Measurements from ENCODE around the gene RIPOR3. TPM values are rescaled to one million over a fixed set of nuclear protein-coding genes. Genes with fewer than 3 reads are reported as not detected.

RIPOR3 gene
- total RNA-seq, 4 donors from 2014 or later: 1.8 to 12.7 (median 4.9) TPM

DNA sequence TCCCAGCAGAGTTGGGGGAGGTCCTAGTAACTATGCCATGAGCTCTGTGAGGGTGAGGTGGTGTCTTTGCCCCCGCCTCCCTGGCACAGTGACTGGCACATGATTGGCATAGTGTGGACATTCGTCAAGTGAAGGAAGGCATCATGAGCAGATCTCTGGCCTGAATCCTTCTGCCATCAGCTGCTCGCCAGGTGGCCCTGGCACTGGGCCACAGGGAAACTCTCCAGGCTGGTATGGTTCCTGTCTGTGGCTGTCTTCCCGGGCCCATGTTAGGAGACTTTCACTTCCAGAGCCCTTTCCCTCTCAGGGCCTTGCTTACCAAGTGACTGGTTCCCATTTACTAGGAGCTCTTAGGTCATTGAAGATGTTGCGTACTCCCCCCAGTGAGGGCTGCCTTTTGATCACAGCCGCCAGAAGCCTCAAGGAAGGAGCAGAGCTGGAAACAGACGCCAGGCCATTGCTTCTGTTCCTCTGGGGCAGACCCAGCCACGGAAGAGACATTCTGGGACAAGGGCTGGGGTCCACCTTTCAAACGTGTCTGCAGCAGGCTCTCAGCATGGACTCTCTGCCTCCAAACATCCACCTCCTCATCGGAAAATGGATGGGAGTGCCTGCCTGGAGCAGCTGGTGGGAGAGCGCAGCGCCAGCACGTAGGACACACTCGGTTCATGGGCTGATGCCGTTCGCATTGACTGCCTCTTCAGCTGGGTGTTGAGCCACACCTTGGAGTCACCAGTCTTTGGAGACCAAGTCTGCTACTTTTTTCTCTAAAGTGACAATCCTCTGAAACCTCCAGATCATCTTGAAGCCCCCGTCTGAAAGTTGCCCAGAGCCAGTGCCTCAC is 113.9 kb downstream of the RIPOR3 start:
- TF ChIP-seq POLR2A (IDR thresholded peaks at IDR 0.05): no peak
- TF ChIP-seq, protein P1, sequence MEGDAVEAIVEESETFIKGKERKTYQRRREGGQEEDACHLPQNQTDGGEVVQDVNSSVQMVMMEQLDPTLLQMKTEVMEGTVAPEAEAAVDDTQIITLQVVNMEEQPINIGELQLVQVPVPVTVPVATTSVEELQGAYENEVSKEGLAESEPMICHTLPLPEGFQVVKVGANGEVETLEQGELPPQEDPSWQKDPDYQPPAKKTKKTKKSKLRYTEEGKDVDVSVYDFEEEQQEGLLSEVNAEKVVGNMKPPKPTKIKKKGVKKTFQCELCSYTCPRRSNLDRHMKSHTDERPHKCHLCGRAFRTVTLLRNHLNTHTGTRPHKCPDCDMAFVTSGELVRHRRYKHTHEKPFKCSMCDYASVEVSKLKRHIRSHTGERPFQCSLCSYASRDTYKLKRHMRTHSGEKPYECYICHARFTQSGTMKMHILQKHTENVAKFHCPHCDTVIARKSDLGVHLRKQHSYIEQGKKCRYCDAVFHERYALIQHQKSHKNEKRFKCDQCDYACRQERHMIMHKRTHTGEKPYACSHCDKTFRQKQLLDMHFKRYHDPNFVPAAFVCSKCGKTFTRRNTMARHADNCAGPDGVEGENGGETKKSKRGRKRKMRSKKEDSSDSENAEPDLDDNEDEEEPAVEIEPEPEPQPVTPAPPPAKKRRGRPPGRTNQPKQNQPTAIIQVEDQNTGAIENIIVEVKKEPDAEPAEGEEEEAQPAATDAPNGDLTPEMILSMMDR (IDR thresholded peaks at IDR 0.05): no peak
- no peak overlapping the region for H3K4me3 ChIP-seq (ENCODE audit: low read depth, poor library complexity, severe bottlenecking)
- intact Hi-C loops (cut with DNase I; ENCODE audit: low total_unique reads): no loop called here
- 56 to 59% methylated on average over 12 to 17 of the region's 17 CpGs for WGBS, 2 donors
- DNase-seq (ENCODE audit: low spot score in 2 of 2): peak in 1 of 2 donors; percentile 67

GRCh38 chr20:50575865-50576720 is 115.2 kb downstream of the RIPOR3 start:
- no peak overlapping the region for H3K4me3 ChIP-seq (ENCODE audit: low read depth, poor library complexity, severe bottlenecking)
- TF ChIP-seq, protein P1 (IDR thresholded peaks at IDR 0.05): no peak
- TF ChIP-seq POLR2A (IDR thresholded peaks at IDR 0.05): no peak
- intact Hi-C loops (cut with DNase I; ENCODE audit: low total_unique reads): no loop called here
- peak in 1 of 2 donors; percentile 55 for DNase-seq (ENCODE audit: low spot score in 2 of 2)
- WGBS, 2 donors: 49 to 53% methylated on average over 12 of the region's 12 CpGs

GRCh38 chr20:50574586-50574985 is 116.8 kb downstream of the RIPOR3 start:
- 91 to 95% methylated on average over 5 of the region's 5 CpGs for WGBS, 2 donors
- intact Hi-C loops (cut with DNase I; ENCODE audit: low total_unique reads): no loop called here

GRCh38 chr20:50574108-50574507 is 117.2 kb downstream of the RIPOR3 start:
- 87 to 88% methylated on average over 9 of the region's 9 CpGs for WGBS, 2 donors
- no peak overlapping the region for H3K4me3 ChIP-seq (ENCODE audit: low read depth, poor library complexity, severe bottlenecking)
- TF ChIP-seq, protein P1 (IDR thresholded peaks at IDR 0.05): no peak
- no peak for TF ChIP-seq POLR2A (IDR thresholded peaks at IDR 0.05)
- DNase-seq (ENCODE audit: low spot score in 2 of 2): no peak
- intact Hi-C loops (cut with DNase I; ENCODE audit: low total_unique reads): no loop called here

More at GRCh38 chr20:50574586-50574985, 116.8 kb downstream of the RIPOR3 start:
- no peak overlapping the region for H3K4me3 ChIP-seq (ENCODE audit: low read depth, poor library complexity, severe bottlenecking)
- no peak for TF ChIP-seq POLR2A (IDR thresholded peaks at IDR 0.05)
- TF ChIP-seq, protein P1 (IDR thresholded peaks at IDR 0.05): no peak
- DNase-seq (ENCODE audit: low spot score in 2 of 2): no peak

GRCh38 chr20:50572938-50573777 is 118.2 kb downstream of the RIPOR3 start:
- no peak overlapping the region for H3K4me3 ChIP-seq (ENCODE audit: low read depth, poor library complexity, severe bottlenecking)
- intact Hi-C loops (cut with DNase I; ENCODE audit: low total_unique reads): no loop called here
- no peak for DNase-seq (ENCODE audit: low spot score in 2 of 2)
- no peak for TF ChIP-seq POLR2A (IDR thresholded peaks at IDR 0.05)
- TF ChIP-seq, protein P1 (IDR thresholded peaks at IDR 0.05): no peak
- 55% methylated on average over 6 of the region's 6 CpGs for WGBS, 2 donors

Data from lower leg skin (tissue), 4 donors.